IMR-90 (cell line): ENCODE results near the gene PRR5L. TPM values are rescaled to one million over a fixed set of nuclear protein-coding genes. Genes with fewer than 3 reads are reported as not detected.

ENCODE experiments used
- ATAC-seq: fragments of 200-7000 bp; cut with Tn5 transposase; 2 replicates; pipeline ENCODE4 v1.9.1; 2020; ENCODE audit warnings: low read depth, mild to moderate bottlenecking, moderate library complexity
- BruUV-seq: library from RNA; stranded (reverse); fragments of 400-500 nt; replicated peaks from 2 replicates; lab custom pipeline; 2021; lab: Mats Ljungman, UMichigan
- CTCF ChIA-PET: fragments of 300-600 bp; formaldehyde crosslinking; extraction: SDS; loops from one replicate; lab custom pipeline; 2021; ENCODE audit warnings: antibody characterized with exemption; lab: Yijun Ruan, JAX
- POLR2A ChIA-PET: fragments of 300-600 bp; sonication (Branson Sonifier 250); formaldehyde crosslinking; loops from one replicate; lab custom pipeline; 2022; ENCODE audit warnings: antibody characterized with exemption; ENCODE audit not compliant: unreplicated experiment; lab: Charles Lee
- DNase-seq: peaks from one replicate; pipeline ENCODE4 v3.0.0; 2013
- H2AFZ ChIP-seq: replicated peaks from 2 replicates; pipeline ENCODE3; 2013; ENCODE audit warnings: low read length, mild to moderate bottlenecking; ENCODE audit not compliant: poor library complexity
- H2AK5ac ChIP-seq: 2 replicates; pipeline ENCODE4 v1.6.1; 2013; ENCODE audit warnings: low read depth, low read length, inconsistent platforms
- H2AK9ac ChIP-seq: replicated peaks from 2 replicates; pipeline ENCODE3; 2013; ENCODE audit warnings: mild to moderate bottlenecking, low read depth, low read length, moderate library complexity; ENCODE audit not compliant: poor library complexity
- H2BK120ac ChIP-seq: 2 replicates; pipeline ENCODE4 v1.6.1; 2013; ENCODE audit warnings: low read depth, low read length, inconsistent platforms
- H2BK15ac ChIP-seq: 3 replicates; pipeline ENCODE4 v1.6.1; 2013; ENCODE audit warnings: low read depth, low read length, inconsistent platforms
- H2BK20ac ChIP-seq: 2 replicates; pipeline ENCODE4 v1.6.1; 2013; ENCODE audit warnings: low read depth, mild to moderate bottlenecking, inconsistent platforms, low read length, moderate library complexity
- H2BK5ac ChIP-seq: 2 replicates; pipeline ENCODE4 v1.6.1; 2013; ENCODE audit warnings: mild to moderate bottlenecking, low read depth, low read length, inconsistent platforms; ENCODE audit not compliant: poor library complexity, severe bottlenecking
- H3K14ac ChIP-seq: replicated peaks from 2 replicates; pipeline ENCODE4 v1.6.1; 2013; ENCODE audit warnings: low read depth, low read length, inconsistent platforms
- H3K18ac ChIP-seq: 2 replicates; pipeline ENCODE4 v1.6.1; 2013; ENCODE audit warnings: low read depth, low read length, control low read depth
- H3K23ac ChIP-seq: 2 replicates; pipeline ENCODE4 v1.6.1; 2013; ENCODE audit warnings: low read depth, low read length, inconsistent platforms
- H3K27ac ChIP-seq: 2 replicates; pipeline ENCODE4 v1.5.1; 2013; ENCODE audit warnings: mild to moderate bottlenecking, control low read depth, low read length; ENCODE audit not compliant: insufficient read depth
- H3K27me3 ChIP-seq: 2 replicates; pipeline ENCODE4 v1.6.1; 2013; ENCODE audit warnings: low read length; ENCODE audit not compliant: control insufficient read depth, insufficient read depth
- H3K36me3 ChIP-seq: 2 replicates; pipeline ENCODE4 v1.6.1; 2013; ENCODE audit warnings: low read length, mixed read lengths; ENCODE audit not compliant: control insufficient read depth, insufficient read depth
- H3K4ac ChIP-seq: 2 replicates; pipeline ENCODE4 v1.6.1; 2013; ENCODE audit warnings: low read depth, low read length, inconsistent platforms
- H3K4me1 ChIP-seq: 2 replicates; pipeline ENCODE4 v1.6.1; 2013; ENCODE audit warnings: low read length, mixed read lengths; ENCODE audit not compliant: control insufficient read depth, insufficient read depth
- H3K4me2 ChIP-seq: 2 replicates; pipeline ENCODE4 v1.6.1; 2013; ENCODE audit warnings: low read depth, mild to moderate bottlenecking, control low read depth, low read length, moderate library complexity
- H3K4me3 ChIP-seq: 2 replicates; pipeline ENCODE4 v1.5.1; 2013; ENCODE audit warnings: low read depth, mild to moderate bottlenecking, control low read depth, low read length, moderate library complexity; ENCODE audit not compliant: insufficient read depth
- H3K56ac ChIP-seq: 2 replicates; pipeline ENCODE4 v1.6.1; 2013; ENCODE audit warnings: low read length, inconsistent platforms; ENCODE audit not compliant: insufficient read depth; ENCODE audit errors: extremely low read depth
- H3K79me1 ChIP-seq, 2 experiments: 2 replicates each; pipeline ENCODE4 v1.6.1; 2013; ENCODE audit warnings: low read length in 2 of 2, inconsistent platforms in 1 of 2, low read depth in 1 of 2
- H3K9ac ChIP-seq: 2 replicates; pipeline ENCODE4 v1.6.1; 2013; ENCODE audit warnings: low read depth, low read length, control low read depth
- H3K9me1 ChIP-seq: 2 replicates; pipeline ENCODE4 v1.6.1; 2013; ENCODE audit warnings: low read length, inconsistent platforms; ENCODE audit not compliant: insufficient read depth
- H3K9me3 ChIP-seq: 2 replicates; pipeline ENCODE4 v1.6.1; 2013; ENCODE audit warnings: low read length; ENCODE audit not compliant: control insufficient read depth, insufficient read depth
- H4K20me1 ChIP-seq: 2 replicates; pipeline ENCODE4 v1.6.1; 2013; ENCODE audit warnings: low read length, inconsistent platforms; ENCODE audit not compliant: insufficient read depth
- H4K5ac ChIP-seq: 2 replicates; pipeline ENCODE4 v1.6.1; 2013; ENCODE audit warnings: mild to moderate bottlenecking, low read depth, low read length, control low read depth
- H4K8ac ChIP-seq, 2 experiments: 2 replicates each; pipeline ENCODE4 v1.6.1; 2013; ENCODE audit warnings: low read depth in 2 of 2, low read length in 2 of 2, control low read depth in 1 of 2, inconsistent platforms in 1 of 2
- H4K91ac ChIP-seq: 2 replicates; pipeline ENCODE4 v1.6.1; 2013; ENCODE audit warnings: low read depth, low read length, inconsistent platforms; ENCODE audit not compliant: insufficient read depth
- CHD1 ChIP-seq: IDR thresholded peaks from 2 replicates; pipeline ENCODE4 v1.6.1; 2012; ENCODE audit warnings: low read depth, low read length, improper control_type of control experiment
- MAFK ChIP-seq: IDR thresholded peaks from 2 replicates; pipeline ENCODE4 v1.6.1; 2012; ENCODE audit warnings: low read depth, low read length, improper control_type of control experiment
- MAZ ChIP-seq: IDR thresholded peaks from 2 replicates; pipeline ENCODE4 v1.6.1; 2012; ENCODE audit warnings: low read depth, mild to moderate bottlenecking, low read length, improper control_type of control experiment, moderate library complexity, borderline replicate concordance
- NFE2L2 ChIP-seq: fragments of 150-350 bp; IDR thresholded peaks from 2 replicates; pipeline ENCODE4 v1.6.1; 2016; ENCODE audit warnings: low read depth, mild to moderate bottlenecking, low read length
- POLR2A ChIP-seq: IDR thresholded peaks from 2 replicates; pipeline ENCODE4 v1.6.1; 2012; ENCODE audit warnings: mild to moderate bottlenecking, low read depth, low read length
- RCOR1 ChIP-seq: IDR thresholded peaks from 2 replicates; pipeline ENCODE4 v1.6.1; 2012; ENCODE audit warnings: mild to moderate bottlenecking, low read length, improper control_type of control experiment; ENCODE audit not compliant: insufficient replicate concordance
- SMC3 ChIP-seq: fragments of 150-350 bp; IDR thresholded peaks from 2 replicates; pipeline ENCODE4 v1.6.1; 2016; ENCODE audit warnings: low read depth, mild to moderate bottlenecking, antibody characterized with exemption, low read length, moderate library complexity
- WGBS, 2 experiments: methylation state at CpG; one replicate each; pipeline versions ENCODE4 v1.1.5 to v1.1.7; 2013; ENCODE audit warnings: missing lambda C conversion rate in 2 of 2; ENCODE audit not compliant: insufficient read length in 1 of 2; ENCODE audit errors: extremely low coverage in 2 of 2; 5-methylcytosine and 5-hydroxymethylcytosine counted together
- dilution Hi-C: fragments of 300-500 bp; cut with HindIII; formaldehyde crosslinking; loops from one replicate; pipeline ENCODE4 v1.14.3; 2018; ENCODE audit warnings: low sequenced_read_pairs; ENCODE audit not compliant: unreplicated experiment
- in situ Hi-C: fragments of 300-500 bp; cut with MboI; formaldehyde crosslinking; loops from 3 replicates; pipeline ENCODE4 v1.14.3; 2019; ENCODE audit warnings: low sequenced_read_pairs, inconsistent platforms, mixed read lengths
- intact Hi-C: fragments of 100-400 bp; cut with micrococcal nuclease; formaldehyde crosslinking; loops from 2 replicates; pipeline ENCODE4 v1.10.0; 2022
- polyA plus RNA-seq, 3 experiments: library from polyadenylated mRNA; depleted of rRNA; stranded (reverse); fragments of >200 nt; gene quantifications; 2 replicates each; pipeline ENCODE4 v1.2.3, GENCODE V29; 2012; ENCODE audit warnings: low replicate concordance in 1 of 3
- total RNA-seq: library from RNA; depleted of rRNA; stranded (reverse); fragments of >200 nt; gene quantifications from 2 replicates; pipeline ENCODE4 v1.2.3, GENCODE V29; 2012
- TF ChIP-seq, protein P1 (sequence below): conservative IDR thresholded peaks from 2 replicates; pipeline ENCODE4 v1.5.1; 2012; ENCODE audit warnings: mild to moderate bottlenecking, low read depth, low read length, improper control_type of control experiment

The PRR5L gene
- total and polyA plus RNA-seq, 2 of the 4 experiments (the other 2 are of a cell fraction), result 2.9 to 3.6 TPM

DNA sequence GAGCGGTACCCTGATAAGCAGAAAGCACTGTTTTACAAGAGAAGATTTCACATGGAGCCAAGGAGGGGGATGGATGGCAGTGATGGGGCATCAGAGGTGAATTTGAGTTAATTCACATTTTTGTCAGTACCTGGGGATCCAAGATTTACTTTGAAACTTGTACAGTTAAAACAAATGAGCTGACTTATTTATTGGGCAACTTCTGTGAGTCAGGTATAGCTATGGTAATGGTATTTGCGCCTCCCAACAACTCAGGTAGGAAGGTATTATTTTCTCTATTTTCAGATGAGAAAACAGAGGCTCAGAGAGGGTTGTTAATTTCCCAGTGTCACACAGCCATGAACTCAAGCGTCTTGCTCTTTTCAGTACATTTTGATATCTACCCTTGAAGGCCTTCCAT is 83.6 kb downstream of the PRR5L start:
- Histone ChIP-seq H4K5ac (no peak overlapping the region), H2BK15ac (no peak overlapping the region), H3K14ac (no peak overlapping the region), H2BK20ac (no peak overlapping the region), H4K8ac (no peak overlapping the region), H3K27ac (no peak overlapping the region), H3K23ac (no peak overlapping the region), H2BK5ac (no peak overlapping the region), H4K91ac (no peak overlapping the region), H2BK120ac (no peak overlapping the region), H3K79me1 (peaks cover 11 to 15% of the 10 kb centered on the region in 2 experiments; a peak in 3 of 4 replicates), H3K4me2 (no peak overlapping the region), H3K18ac (no peak overlapping the region), H3K9me3 (no peaks in the 10 kb centered on the region), H2AK5ac (no peak overlapping the region), H4K20me1 (peaks cover 6% of the 10 kb centered on the region; the same call in 1 of the 2 replicates), H3K36me3 (no peaks in the 10 kb centered on the region), H3K4ac (no peak overlapping the region), H3K56ac (no peak overlapping the region), H3K9me1 (peaks cover 4% of the 10 kb centered on the region; the same call in 1 of the 2 replicates), H3K4me3 (no peak overlapping the region), H3K4me1 (peaks cover 2% of the 10 kb centered on the region), H3K27me3 (peaks cover 2% of the 10 kb centered on the region; the same call in 1 of the 2 replicates), H3K9ac (no peak overlapping the region), H2AFZ (no peak overlapping the region), H2AK9ac (no peak overlapping the region)
- in situ Hi-C loops, result loop anchor here (5.0 kb wide), 1 partner anchor 93 kb away; no protein-coding TSS in a partner anchor
- DNase-seq, result no peak
- dilution Hi-C loops, result no loop called here
- POLR2A ChIA-PET, result no interaction called here
- CTCF ChIA-PET, result interaction anchor here (2.5 kb wide), 1 partner anchor 99 kb away, joined by 8 read pairs; no protein-coding TSS in a partner anchor
- intact Hi-C loops, result loop anchor here (5.0 kb wide), 2 partner anchors 78 to 82 kb away; partner anchors contain the start of gene PRR5L
- no TSS peak for BruUV-seq
- TF ChIP-seq SMC3, result no peak
- TF ChIP-seq, protein P1, sequence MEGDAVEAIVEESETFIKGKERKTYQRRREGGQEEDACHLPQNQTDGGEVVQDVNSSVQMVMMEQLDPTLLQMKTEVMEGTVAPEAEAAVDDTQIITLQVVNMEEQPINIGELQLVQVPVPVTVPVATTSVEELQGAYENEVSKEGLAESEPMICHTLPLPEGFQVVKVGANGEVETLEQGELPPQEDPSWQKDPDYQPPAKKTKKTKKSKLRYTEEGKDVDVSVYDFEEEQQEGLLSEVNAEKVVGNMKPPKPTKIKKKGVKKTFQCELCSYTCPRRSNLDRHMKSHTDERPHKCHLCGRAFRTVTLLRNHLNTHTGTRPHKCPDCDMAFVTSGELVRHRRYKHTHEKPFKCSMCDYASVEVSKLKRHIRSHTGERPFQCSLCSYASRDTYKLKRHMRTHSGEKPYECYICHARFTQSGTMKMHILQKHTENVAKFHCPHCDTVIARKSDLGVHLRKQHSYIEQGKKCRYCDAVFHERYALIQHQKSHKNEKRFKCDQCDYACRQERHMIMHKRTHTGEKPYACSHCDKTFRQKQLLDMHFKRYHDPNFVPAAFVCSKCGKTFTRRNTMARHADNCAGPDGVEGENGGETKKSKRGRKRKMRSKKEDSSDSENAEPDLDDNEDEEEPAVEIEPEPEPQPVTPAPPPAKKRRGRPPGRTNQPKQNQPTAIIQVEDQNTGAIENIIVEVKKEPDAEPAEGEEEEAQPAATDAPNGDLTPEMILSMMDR, result no peak
- no peak for TF ChIP-seq MAZ
- no peak for TF ChIP-seq POLR2A
- TF ChIP-seq CHD1, result no peak
- TF ChIP-seq RCOR1, result no peak
- TF ChIP-seq MAFK, result no peak
- no peak for TF ChIP-seq NFE2L2
- WGBS, 2 experiments, result 100% methylated on average over 1 of the region's 3 CpGs; no CpG with 5 or more reads in 1 of the 2 experiments
- no peak for ATAC-seq
